HL-60 (cell line): Measurements from ENCODE around the gene FREM1.

Experiments
- DNase-seq, 2 experiments: peaks; one replicate each; pipeline ENCODE4 v3.0.0-alpha.2; 2010 to 2020; ENCODE audit warnings: low read depth in 1 of 2, low spot score in 1 of 2
- H3K27ac ChIP-seq: fragments of 250-450 bp; sonication (Bioruptor Pico); replicated peaks from 2 replicates; pipeline ENCODE4 v1.5.1; 2020; ENCODE audit warnings: mild to moderate bottlenecking, moderate library complexity
- H3K27me3 ChIP-seq: fragments of 250-450 bp; sonication (Bioruptor Pico); 2 replicates; pipeline ENCODE4 v1.5.1; 2021; ENCODE audit warnings: mild to moderate bottlenecking, moderate library complexity; ENCODE audit not compliant: insufficient read depth, poor library complexity, severe bottlenecking
- H3K4me3 ChIP-seq: replicated peaks from 2 replicates; pipeline ENCODE4 v1.5.1; 2011; ENCODE audit warnings: mild to moderate bottlenecking, control low read depth, low read length; ENCODE audit not compliant: insufficient read depth
- GABPA ChIP-seq: IDR thresholded peaks from 2 replicates; pipeline ENCODE4 v1.6.1; 2012; ENCODE audit warnings: low read depth
- POLR2AphosphoS5 ChIP-seq: IDR thresholded peaks from 2 replicates; pipeline ENCODE4 v1.6.1; 2012; ENCODE audit warnings: low read depth
- SPI1 ChIP-seq: IDR thresholded peaks from 2 replicates; pipeline ENCODE4 v1.6.1; 2012; ENCODE audit warnings: low read depth, mild to moderate bottlenecking, borderline replicate concordance
- TF ChIP-seq, protein P1 (sequence below): IDR thresholded peaks from one replicate; pipeline ENCODE4 v1.5.1; 2011; ENCODE audit warnings: low read length, control low read depth, inconsistent platforms; ENCODE audit not compliant: insufficient read depth
- TF ChIP-seq, protein P2 (sequence below): IDR thresholded peaks from 2 replicates; pipeline ENCODE4 v1.6.1; 2012; ENCODE audit warnings: low read depth; ENCODE audit not compliant: insufficient replicate concordance

The FREM1 gene

DNA sequence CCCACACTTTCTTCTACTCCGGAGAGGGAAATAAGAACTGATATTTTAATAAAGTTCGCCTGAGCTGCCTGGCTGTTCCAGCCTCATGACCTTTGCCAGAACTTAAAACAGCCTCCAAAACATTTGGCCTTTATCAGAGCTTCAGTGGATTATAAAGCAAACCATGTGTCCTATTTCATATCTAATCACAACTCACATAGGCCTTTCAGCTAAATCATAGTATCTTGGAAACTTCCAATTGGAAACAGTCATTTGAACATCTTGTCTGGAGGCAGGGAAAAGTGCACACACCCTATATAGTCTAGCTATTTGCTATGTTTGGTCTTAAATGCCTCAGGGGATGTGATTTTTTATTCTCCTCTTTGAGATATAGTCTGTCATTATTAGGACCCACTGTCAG, 46.0 kb upstream of the FREM1 start:
- H3K27me3 ChIP-seq, result no peaks in the 10 kb centered on the region
- TF ChIP-seq POLR2AphosphoS5 (no peak), GABPA (no peak), SPI1 (no peak)
- TF ChIP-seq, protein P1, sequence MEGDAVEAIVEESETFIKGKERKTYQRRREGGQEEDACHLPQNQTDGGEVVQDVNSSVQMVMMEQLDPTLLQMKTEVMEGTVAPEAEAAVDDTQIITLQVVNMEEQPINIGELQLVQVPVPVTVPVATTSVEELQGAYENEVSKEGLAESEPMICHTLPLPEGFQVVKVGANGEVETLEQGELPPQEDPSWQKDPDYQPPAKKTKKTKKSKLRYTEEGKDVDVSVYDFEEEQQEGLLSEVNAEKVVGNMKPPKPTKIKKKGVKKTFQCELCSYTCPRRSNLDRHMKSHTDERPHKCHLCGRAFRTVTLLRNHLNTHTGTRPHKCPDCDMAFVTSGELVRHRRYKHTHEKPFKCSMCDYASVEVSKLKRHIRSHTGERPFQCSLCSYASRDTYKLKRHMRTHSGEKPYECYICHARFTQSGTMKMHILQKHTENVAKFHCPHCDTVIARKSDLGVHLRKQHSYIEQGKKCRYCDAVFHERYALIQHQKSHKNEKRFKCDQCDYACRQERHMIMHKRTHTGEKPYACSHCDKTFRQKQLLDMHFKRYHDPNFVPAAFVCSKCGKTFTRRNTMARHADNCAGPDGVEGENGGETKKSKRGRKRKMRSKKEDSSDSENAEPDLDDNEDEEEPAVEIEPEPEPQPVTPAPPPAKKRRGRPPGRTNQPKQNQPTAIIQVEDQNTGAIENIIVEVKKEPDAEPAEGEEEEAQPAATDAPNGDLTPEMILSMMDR, result no peak
- TF ChIP-seq, protein P2, sequence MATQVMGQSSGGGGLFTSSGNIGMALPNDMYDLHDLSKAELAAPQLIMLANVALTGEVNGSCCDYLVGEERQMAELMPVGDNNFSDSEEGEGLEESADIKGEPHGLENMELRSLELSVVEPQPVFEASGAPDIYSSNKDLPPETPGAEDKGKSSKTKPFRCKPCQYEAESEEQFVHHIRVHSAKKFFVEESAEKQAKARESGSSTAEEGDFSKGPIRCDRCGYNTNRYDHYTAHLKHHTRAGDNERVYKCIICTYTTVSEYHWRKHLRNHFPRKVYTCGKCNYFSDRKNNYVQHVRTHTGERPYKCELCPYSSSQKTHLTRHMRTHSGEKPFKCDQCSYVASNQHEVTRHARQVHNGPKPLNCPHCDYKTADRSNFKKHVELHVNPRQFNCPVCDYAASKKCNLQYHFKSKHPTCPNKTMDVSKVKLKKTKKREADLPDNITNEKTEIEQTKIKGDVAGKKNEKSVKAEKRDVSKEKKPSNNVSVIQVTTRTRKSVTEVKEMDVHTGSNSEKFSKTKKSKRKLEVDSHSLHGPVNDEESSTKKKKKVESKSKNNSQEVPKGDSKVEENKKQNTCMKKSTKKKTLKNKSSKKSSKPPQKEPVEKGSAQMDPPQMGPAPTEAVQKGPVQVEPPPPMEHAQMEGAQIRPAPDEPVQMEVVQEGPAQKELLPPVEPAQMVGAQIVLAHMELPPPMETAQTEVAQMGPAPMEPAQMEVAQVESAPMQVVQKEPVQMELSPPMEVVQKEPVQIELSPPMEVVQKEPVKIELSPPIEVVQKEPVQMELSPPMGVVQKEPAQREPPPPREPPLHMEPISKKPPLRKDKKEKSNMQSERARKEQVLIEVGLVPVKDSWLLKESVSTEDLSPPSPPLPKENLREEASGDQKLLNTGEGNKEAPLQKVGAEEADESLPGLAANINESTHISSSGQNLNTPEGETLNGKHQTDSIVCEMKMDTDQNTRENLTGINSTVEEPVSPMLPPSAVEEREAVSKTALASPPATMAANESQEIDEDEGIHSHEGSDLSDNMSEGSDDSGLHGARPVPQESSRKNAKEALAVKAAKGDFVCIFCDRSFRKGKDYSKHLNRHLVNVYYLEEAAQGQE, result no peak
- no peak overlapping the region for H3K4me3 ChIP-seq
- no peak overlapping the region for H3K27ac ChIP-seq
- no peak for DNase-seq

DNA sequence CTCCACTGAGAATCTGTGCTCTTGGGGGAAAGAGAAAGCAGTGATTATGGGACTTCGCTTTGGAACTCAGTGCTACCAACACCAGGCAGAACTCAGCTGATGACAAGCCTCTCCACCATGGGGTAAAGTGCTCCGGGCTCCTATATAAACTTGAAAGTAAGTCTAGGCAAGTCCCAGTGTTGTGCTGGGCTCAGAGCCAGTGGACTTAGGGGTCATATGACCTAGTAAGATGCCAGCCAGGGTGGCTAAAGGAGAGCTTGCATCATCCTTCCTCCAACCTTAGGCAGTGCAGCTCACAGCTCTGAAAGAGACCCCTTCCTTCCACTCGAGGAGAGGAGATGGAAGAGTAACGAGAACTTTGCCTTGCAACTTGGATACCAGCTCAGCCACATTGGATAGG, 35.1 kb upstream of the FREM1 start:
- no peak for DNase-seq
- H3K4me3 ChIP-seq, result no peak overlapping the region
- TF ChIP-seq, protein P2, result no peak
- TF ChIP-seq SPI1 (no peak), GABPA (no peak), POLR2AphosphoS5 (no peak)
- TF ChIP-seq, protein P1, result no peak
- no peaks in the 10 kb centered on the region for H3K27me3 ChIP-seq
- no peak overlapping the region for H3K27ac ChIP-seq

DNA sequence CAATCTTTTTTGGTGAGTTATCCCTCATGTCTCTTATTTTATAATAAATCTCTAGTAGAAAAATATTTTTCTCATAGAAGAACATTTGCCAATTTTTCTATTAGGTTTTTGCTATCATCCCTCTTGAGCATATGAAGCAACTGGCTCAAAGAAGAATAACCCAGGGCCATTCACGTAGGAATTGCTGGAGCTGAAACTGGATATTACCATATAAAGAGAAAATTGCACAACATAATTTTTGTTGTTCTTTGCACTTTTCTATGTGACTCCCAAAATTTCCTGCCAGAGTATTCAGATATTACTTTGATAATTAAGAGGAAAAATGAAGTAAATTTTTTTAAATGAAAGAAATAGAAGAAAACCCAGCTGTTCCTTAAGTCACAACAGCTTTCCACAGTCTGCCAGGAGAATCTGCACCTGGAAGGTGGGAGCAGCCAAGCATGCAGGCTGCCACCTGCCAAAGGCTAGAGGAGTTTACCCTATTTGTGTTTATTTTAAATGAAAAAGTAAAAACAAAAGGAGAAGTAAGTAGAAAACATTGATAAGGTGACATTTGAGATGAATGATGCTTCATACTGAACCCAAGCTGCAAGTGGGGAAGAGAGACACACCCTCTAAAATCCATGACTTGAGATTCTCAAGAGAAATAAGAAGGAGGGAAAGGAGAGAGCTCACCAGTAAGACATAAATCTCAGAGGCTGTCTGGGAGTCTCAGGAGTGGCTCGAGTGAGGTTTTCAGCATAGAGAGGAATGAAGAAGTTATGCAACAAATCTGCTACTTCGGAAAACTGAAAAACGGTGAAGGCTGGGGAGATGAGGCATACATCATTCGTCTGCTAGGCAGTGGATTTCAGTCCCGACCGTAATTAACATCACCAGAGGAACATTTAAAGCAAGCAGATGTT, 31.5 kb upstream of the FREM1 start:
- no peak for DNase-seq
- no peak overlapping the region for H3K27ac ChIP-seq
- no peaks in the 10 kb centered on the region for H3K27me3 ChIP-seq
- TF ChIP-seq SPI1 (no peak), GABPA (no peak), POLR2AphosphoS5 (no peak)
- TF ChIP-seq, protein P1, result no peak
- TF ChIP-seq, protein P2, result no peak
- no peak overlapping the region for H3K4me3 ChIP-seq
